A673 (cell line): ENCODE results near the gene KCNK15.

ENCODE experiments used
- EZH2 ChIP-seq: fragments of 200-600 bp; sonication (generic); IDR thresholded peaks from 2 replicates; pipeline ENCODE4 v1.6.1; 2017; ENCODE audit warnings: borderline replicate concordance, low read depth, mild to moderate bottlenecking, mixed read lengths, antibody characterized with exemption, low read length; ENCODE audit not compliant: poor library complexity, severe bottlenecking
- TF ChIP-seq, protein P1 (sequence below): fragments of 300-800, 200-600 bp; sonication (generic); conservative IDR thresholded peaks from 2 replicates; pipeline ENCODE4 v1.5.1; 2017; ENCODE audit warnings: low read depth, mild to moderate bottlenecking, antibody characterized with exemption, low read length, moderate library complexity, mixed read lengths

DNA sequence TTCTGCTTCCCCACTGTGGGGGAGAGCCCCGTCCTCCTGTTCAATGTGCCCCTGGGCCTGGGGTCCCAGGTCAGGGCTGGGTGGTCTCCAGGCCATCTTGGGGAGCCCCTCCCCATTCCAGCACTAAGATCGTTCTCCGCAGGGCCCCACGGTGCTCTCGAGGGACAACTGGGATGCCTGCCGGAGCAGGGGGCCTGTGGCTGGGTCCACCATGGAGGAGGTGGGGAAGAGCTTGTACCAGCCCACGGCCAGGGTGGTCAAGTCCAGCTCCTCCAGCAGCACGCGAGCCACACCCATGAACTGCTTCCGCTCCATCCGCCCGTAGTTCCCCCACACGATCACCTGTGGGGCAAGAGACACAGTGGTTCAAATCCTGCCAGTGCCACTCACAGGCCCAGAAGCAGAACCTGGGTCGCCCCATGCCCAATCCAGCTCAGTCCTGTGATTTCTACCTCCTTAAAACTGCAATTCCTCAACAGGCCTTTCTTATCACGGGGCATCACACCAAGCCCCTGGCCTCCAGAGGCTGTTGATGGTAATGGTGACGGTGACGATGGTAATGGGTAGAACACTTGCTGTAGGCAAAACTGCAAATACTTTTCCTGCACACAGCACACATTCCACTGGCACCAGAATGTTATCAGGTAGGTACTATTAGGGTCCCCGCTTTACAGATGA is 10.5 kb downstream of the KCNK15 start:
- TF ChIP-seq, protein P1, sequence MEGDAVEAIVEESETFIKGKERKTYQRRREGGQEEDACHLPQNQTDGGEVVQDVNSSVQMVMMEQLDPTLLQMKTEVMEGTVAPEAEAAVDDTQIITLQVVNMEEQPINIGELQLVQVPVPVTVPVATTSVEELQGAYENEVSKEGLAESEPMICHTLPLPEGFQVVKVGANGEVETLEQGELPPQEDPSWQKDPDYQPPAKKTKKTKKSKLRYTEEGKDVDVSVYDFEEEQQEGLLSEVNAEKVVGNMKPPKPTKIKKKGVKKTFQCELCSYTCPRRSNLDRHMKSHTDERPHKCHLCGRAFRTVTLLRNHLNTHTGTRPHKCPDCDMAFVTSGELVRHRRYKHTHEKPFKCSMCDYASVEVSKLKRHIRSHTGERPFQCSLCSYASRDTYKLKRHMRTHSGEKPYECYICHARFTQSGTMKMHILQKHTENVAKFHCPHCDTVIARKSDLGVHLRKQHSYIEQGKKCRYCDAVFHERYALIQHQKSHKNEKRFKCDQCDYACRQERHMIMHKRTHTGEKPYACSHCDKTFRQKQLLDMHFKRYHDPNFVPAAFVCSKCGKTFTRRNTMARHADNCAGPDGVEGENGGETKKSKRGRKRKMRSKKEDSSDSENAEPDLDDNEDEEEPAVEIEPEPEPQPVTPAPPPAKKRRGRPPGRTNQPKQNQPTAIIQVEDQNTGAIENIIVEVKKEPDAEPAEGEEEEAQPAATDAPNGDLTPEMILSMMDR: no peak
- TF ChIP-seq EZH2: no peak
